Left colon (tissue), 2 donors: Measurements from ENCODE around the gene P4HA2. TPM values are rescaled to one million over a fixed set of nuclear protein-coding genes. Genes with fewer than 3 reads are reported as not detected.
A peak's percentile ranks its signal among the peaks of the same experiment; 100 is the strongest.

Experiments used
- ATAC-seq: fragments of 200-7000 bp; cut with Tn5 transposase; one replicate; pipeline ENCODE4 v1.9.1; 2020; ENCODE audit warnings: mild to moderate bottlenecking, moderate library complexity
- DNase-seq, 2 donors: peaks; one replicate each; pipeline ENCODE4 v3.0.0-alpha.2; 2020
- intact Hi-C, 2 donors: fragments of 100-400 bp; cut with DNase I in 1 of 2; cut with micrococcal nuclease in 1 of 2; formaldehyde crosslinking; loops; one replicate each; pipeline versions ENCODE4 v1.11.2 to v1.14.0; 2022; cut with DNase I, micrococcal nuclease
- long read RNA-seq: library from polyadenylated mRNA; unstranded; transcript quantifications from one replicate; pipeline ENCODE4 v2.0.0, GENCODE V29; 2021
- total RNA-seq, 2 donors: library from RNA; stranded (reverse); fragmentation: NEBNext Ultra II Directional; extraction: Animal tissue kit (Norgen Biotek cat#: 25700); gene quantifications; one replicate each; pipeline ENCODE4 v1.2.1, GENCODE V29; 2021
- donor health status: DM: no; HTN: no; CAD: no.
- donor health status: DM: yes; HTN: yes; CAD: no.

Gene P4HA2
- total RNA-seq, result 10 to 100 TPM; 56.7 to 69.4 TPM
- long read RNA-seq, transcript P4HA2-202 (15 exons, 2,313 nt), result major isoform, 61 of 186 reads
- long read RNA-seq, transcript P4HA2-203 (16 exons, 2,223 nt), result minor isoform, 5 of 186 reads
- long read RNA-seq, transcript P4HA2-201 (16 exons, 2,230 nt), result minor isoform, 9 of 186 reads
- long read RNA-seq, partial matches to known transcripts, result 33 of 186 reads
- long read RNA-seq, other reads (novel, unspliced or antisense), result 73 of 186 reads

DNA sequence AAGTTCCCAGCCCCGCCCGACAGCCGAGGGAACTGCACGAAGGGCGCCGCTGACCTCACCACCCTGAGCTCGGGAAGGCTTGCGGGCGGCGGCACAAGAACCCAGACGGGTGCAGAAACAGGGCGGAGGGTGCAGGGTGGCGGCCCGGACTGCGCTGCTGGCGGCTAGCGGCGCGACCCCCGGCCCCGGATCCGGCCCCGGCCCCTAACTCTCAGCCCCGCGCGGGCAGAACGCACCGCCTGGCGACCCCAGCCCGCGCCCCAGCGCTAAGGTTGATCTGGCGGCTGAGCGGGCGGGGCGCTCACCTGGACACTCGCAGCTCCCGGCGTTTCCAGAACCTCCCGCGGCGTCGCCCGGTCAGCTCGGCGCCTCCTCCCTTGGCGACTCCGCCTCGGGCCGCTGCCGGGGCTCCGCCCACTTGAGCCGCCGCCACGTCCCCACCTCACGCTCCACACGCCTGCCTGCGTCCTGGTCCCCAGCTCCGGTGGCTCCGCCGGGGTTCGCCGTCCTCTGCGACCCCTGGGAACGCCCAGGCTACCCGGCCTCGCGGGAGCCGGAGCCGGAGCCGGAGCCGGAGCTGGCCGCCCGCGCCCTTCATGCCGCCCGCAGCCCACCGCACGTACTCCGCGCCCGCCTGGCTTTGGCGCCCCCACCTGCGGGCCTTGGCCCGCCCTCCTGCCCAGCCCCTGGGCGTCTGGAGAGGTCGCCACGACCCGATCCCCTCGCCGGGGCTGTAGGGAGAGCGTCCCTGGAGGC, at the start of gene P4HA2:
Gene P4HA2, minus strand, starts transcription at position 369 of the 756 bp plus-strand sequence. CDS start 9,227 bp downstream, outside the sequence.
- peak; percentile 88 for DNase-seq
- intact Hi-C loops, result no loop called here
- ATAC-seq, result peak; percentile 90

GRCh38 chr5:132277256-132277655, 49.6 kb upstream of the P4HA2 start:
- ATAC-seq (no peak), DNase-seq (peak in 1 of 2 donors; percentile 7)
- intact Hi-C loops, result no loop called here

DNA sequence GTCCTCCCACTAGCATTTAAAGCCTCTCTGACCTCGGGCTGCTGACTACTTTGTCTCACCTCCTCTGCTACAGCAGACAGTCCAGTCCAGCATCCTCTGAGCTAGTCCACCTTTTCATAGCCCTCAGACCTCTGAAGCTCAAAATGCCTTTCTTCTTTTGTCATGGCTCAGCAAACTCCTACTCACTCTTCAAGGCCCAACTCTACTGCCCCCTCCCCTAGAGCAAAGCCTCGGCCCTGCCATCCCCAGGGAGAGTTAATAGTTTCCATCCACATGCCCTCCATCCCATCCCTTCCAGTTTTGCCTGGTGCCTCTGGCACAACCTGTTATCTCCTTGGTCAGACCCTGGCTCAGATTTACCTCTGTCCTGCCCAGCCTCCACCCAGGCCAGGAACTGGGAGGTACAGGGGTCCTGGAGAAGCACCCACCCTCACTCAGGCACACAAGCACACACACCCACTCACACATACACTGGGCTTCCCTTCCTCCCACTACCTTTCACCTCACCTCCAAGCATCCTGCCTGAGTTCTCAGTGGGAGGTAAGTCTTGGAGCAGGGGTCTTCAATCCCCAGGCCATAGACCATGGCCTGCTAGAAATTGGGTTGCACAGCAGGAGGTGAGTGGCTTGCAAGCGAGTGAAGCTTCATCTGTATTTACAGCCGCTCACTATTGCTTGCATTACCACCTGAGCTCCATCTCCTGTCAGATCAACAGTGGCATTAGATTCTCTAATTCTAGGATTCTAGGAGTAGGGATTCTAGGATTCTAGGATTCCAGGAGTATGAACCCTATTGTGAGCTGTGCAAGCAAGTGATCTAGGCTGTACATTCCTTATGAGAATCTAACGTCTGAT, 47.9 kb upstream of the P4HA2 start:
- ATAC-seq (no peak), DNase-seq (peak in 1 of 2 donors; percentile 16)
- intact Hi-C loops, result no loop called here

DNA sequence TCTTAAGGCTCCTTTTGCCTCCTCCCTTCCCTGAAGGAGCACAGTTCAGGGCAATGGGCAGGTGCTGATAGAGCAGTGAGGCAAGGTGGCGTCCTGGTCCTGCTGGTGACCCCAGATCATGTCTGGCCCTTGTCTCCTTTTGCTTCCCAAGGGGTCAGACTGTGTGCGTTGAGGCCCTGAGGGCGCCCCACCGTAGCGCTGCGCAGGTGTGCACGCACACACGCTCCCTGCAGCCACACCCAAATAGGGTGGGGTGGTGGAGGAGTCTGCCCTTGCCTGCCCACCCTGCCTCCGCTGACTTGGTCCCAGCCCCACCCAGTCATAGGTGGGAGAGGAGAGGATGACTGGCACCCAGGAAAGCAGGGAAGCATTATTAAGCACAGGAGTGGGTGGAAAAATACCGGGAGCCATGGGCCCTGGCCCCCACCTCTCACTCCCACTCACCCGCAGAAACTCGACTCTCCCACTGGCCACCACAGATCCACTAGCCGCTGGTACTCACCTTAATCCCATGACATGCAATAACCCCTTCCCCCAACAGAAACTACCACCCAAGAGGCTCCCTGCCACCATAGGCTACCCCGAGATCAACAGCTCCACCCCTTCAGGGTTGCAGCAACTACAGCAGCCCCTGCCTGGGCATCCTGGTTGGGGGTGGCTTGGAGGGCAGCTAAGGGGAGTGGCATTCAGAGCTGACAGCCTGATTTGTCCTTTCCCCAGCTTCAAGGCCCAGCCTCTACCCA, 46.6 kb upstream of the P4HA2 start:
- ATAC-seq (peak; percentile 71), DNase-seq (peak; percentile 63 to 75)
- intact Hi-C loops, result no loop called here

- peak in 1 of 2 donors; percentile 17 for DNase-seq
- intact Hi-C loops, result no loop called here
- peak; percentile 3 for ATAC-seq
Observed at GRCh38 chr5:132273631-132274030, 46.0 kb upstream of the P4HA2 start.

DNA sequence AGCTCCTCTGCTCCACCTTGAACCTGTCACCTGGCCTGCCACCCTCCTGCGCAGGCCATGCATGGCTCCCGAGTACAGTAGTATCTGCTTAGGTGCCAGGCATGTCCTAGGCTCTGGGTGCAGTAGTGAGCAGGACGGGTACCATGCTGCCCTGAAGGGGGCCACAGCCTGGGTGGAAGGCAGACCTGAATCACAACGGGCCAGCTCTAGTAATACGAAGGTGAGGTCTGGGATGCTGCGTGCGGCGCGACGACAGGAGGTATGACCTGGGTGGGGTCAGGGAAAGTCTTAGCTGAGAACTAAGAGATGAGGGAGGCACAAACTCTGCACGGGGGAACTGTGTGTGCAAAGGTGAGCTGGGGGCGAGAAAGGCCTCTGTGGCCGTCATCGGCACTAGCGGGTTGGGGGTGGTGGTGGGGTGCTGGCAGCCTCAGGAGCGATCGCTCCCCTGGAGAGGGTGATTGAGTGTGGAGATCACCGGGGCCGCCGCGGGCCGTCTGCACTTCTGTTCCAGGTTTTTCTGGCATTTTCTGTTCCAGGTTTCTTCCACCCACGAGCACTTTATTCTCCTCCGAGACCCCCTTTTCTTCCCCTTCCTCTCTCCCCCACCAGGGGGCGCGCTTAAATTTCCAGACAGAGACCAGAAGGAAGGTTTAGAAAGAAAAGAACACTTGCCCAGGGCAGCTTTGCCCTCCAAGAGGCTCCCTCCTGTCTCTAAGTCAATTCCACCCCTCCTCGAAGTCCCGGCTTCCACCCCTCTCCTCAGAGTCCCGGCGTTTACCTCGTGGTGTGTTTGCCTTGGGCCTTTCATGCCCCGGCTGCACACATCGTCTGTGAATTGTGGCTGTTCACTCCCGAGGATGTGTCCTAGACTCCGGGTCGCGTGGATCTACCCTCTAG, 44.9 kb upstream of the P4HA2 start:
- DNase-seq (peak; percentile 55 to 74), ATAC-seq (peak; percentile 43)
- intact Hi-C loops, result no loop called here

DNA sequence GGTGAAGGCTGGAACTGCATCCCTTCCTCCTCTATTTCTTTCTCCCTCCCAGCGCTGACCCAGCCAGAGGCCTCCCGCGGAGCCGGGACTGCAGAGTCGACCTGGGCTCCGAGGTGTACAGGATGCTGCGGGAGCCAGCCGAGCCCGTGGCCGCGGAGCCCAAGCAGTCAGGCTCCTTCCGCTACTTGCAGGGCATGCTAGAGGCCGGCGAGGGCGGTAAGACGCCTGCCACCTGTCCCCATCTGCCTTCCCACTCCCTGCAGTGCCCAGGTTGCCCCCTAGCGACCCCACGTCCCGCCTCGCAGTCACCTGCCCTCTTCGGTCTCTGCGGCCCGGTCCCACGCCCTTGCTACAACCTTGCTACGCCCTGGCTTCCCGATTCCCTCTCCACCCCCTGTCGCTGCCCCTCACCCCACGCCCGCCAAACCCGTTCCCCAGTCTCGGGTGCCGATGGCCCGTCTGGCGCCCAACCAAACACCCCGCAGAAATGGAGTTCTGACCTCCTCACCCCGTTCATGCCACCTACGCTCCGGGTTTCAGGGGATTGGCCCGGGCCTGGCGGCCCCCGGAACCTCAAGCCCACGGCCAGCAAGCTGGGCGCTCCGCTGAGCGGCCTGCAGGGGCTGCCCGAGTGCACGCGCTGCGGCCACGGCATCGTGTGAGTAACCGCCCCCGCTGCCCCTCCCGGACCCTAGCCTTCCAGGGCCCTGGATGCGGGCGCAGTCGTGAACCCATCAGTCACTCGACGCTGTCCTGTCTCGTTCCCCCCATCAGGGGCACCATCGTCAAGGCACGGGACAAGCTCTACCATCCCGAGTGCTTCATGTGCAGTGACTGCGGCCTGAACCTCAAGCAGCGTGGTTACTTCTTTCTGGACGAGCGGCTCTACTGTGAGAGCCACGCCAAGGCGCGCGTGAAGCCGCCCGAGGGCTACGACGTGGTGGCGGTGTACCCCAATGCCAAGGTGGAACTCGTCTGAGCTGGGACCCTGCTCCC, 43.9 kb upstream of the P4HA2 start:
- ATAC-seq (peak; percentile 29), DNase-seq (peak in 1 of 2 donors; percentile 48)
- intact Hi-C loops, result no loop called here

GRCh38 chr5:132270706-132271105, 43.1 kb upstream of the P4HA2 start:
- intact Hi-C loops, result no loop called here
- ATAC-seq (no peak), DNase-seq (no peak)

- DNase-seq, result no peak
- ATAC-seq, result no peak
- intact Hi-C loops, result no loop called here
Observed at GRCh38 chr5:132270335-132270665, 42.6 kb upstream of the P4HA2 start.

DNA sequence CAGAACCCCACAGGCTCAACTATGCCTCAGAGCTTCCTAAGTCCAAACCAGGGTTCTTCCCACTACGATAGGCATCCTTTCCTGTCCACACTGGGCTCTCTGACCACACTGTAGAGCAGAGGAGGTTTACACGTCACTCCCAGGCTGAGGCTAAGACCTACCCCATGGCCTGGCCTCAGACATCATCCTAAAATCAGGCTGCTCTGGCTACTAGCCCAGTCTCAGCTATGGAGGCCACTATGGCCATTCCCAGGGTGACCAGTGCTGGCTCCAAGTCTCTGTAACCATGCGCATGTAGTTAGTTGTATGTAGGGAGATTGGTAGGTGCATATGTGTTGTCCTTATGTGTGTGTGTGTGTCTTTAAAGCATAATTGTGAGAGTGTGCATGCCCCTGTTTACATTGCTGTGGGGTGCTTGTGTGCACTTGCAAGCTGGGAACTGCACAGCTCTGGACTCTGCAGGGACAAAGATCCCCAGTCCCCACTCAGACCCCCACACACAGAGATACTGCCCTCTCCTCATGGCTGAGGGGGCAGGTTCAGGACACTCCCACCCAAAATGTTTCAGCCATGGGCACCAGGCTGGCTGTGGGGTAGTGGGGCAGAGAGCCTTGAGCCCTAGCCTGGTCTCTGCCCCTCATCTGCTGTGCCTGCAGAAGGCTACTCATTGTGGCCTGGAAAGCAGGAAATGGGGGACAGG, 42.1 kb upstream of the P4HA2 start:
- no peak for DNase-seq
- ATAC-seq, result no peak
- intact Hi-C loops, result no loop called here

GRCh38 chr5:132268769-132269551, 41.3 kb upstream of the P4HA2 start:
- no peak for ATAC-seq
- intact Hi-C loops, result no loop called here
- DNase-seq, result no peak

DNA sequence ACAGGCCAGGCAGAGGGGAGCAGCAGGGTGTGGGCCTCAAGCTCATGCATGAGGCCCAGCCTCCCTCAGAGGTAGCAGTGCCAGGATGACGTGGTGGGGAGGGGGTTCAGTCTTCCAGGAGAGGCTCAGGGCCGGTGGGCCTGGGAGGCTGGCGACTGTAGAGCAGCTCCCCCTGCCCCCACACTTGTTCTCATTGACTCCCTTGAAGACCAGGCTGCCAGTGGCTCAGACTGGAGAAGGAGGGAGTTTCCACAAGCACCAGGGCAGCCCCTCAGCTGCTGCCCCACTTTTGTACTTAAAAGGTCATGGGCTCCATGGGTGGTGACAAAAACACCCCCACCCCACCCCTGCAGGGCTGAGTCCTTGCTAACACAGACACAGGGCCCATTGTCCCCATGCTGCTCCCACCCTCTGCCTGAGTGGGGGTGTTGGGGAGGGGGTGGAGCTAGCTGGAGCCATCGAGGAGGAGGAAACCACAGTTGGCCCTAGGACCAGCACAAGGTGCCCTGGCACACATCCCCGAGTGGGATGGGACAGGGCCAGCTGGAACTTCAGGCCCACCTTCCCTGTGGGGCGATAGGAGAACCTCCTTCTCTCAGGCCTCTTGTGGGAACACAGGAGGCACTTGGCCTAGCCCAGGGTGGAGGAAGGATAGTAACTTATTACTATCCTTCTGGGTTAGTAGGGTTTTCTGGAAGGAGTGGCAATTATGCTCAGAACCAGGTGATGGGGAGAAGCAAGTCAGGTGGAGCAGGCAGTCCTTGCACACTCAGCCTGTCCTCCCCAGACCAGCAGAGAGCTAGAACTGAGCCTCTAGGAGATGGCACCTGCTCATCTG, 40.5 kb upstream of the P4HA2 start:
- intact Hi-C loops, result no loop called here
- no peak for DNase-seq
- no peak for ATAC-seq

GRCh38 chr5:132267166-132267739, 39.6 kb upstream of the P4HA2 start:
- intact Hi-C loops, result no loop called here
- no peak for ATAC-seq
- no peak for DNase-seq

- intact Hi-C loops, result no loop called here
- no peak for ATAC-seq
- DNase-seq, result no peak
Observed at GRCh38 chr5:132266836-132267160, 39.1 kb upstream of the P4HA2 start.
